Activated T-cell treated with anti-CD3 and anti-CD28 coated beads for 1 hour (primary cell): ENCODE measurements around the gene RGS5.
"Not testable (repeated sequence)": the region's sequence is repeated elsewhere in the genome, so short reads cannot be mapped to it uniquely, and the experiment has no call there.

ENCODE experiments used
- DNase-seq: peaks from one replicate; pipeline ENCODE4 v3.0.0-alpha.2; 2020; ENCODE audit warnings: low read depth

Gene RGS5

GRCh38 chr1:163202833-163203451 lies at the start of gene RGS5:
Gene RGS5 (minus strand): TSS chr1:163202916. CDS start chr1:163202835, 81 bp downstream.
- no peak for DNase-seq

DNA sequence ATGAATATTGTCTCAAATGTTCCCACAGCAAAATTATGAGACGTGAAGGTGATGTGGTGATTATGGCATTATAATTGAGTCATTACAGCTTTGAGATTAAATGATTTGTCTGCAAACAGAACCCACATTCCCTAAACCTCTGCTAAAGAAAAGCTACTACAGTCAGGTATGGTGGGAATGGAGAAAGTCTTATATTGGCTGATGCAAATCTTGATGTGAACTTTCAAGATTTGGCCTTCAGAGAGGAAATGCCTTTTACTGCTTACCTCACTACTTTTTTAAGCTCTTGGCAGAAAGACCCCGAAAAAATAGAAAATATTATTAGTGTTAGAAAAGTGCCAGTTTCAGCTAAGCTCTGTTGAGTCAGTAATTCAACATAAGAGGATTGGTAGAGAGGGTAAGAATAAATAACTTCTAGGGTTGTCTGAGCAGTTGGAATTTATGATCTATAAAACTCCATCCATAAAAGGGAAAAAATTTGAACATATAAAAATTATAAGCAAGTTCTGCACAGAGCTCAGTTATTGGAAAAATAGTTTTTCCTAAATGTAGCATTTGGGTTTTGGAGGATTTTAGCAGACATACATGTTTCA lies 47.8 kb upstream of the RGS5 start:
- no peak for DNase-seq

GRCh38 chr1:163248064-163248463 lies 45.3 kb upstream of the RGS5 start:
- no peak for DNase-seq

DNA sequence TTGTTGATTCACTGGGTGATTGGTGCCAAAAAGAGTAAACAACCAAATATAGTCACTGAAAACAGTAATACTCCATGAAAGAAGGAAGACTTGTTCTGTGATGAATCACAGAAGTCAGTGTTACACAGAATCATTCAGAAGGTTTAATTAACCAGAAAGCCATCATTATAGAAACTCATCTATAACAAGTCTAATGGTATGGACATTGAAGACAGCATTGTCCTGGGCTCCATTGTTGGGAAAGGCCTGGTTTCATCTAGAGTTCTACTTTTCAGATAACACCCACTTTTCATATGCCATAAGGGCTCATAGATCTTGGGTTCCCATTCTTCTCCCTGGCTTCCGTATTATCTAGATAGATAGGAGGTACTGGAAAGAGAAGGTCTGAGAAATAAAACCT lies 41.9 kb upstream of the RGS5 start:
- not testable (repeated sequence) for DNase-seq

- no peak for DNase-seq
Measured at GRCh38 chr1:163241746-163242145, 39.0 kb upstream of the RGS5 start.

- no peak for DNase-seq
Measured at GRCh38 chr1:163240705-163241104, 38.0 kb upstream of the RGS5 start.

DNA sequence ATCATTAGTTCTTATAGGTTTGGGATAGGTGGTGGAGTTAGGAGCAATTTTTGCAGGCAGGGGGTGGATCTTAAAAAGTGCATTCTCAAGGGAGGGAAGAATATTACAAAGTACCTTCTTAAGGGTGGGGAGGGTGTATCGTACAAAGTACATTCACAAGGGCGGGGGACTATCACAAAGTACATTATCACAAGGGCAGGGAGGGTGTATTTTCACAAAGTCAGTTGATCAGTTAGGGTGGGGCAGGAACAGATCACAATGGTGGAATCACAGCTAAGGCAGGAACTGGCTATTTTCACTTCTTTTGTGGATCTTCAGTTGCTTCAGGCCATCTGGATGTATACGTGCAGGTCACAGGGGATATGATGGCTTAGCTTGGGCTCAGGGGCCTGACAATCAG lies 30.9 kb upstream of the RGS5 start:
- DNase-seq: not testable (repeated sequence)

GRCh38 chr1:163231385-163231784 lies 28.7 kb upstream of the RGS5 start:
- DNase-seq: no peak

DNA sequence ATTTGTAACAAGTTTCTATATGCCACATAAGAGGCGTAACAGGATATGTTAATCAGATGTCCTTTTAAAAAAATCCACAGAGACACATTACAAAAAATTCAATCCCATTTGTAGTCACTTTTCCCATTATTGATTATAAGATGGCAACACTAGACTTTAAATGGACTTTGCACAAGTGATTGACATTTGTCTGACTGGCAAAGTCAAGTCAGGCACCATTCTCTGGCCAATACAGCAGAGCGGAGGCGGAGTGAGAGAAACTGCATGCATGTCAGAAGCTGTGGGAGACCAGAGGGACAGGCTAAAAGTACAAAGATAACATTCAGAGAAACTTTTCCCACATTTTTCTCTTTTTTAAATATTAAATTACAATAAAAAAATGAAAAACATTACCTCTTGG lies 28.1 kb upstream of the RGS5 start:
- DNase-seq: no peak

DNA sequence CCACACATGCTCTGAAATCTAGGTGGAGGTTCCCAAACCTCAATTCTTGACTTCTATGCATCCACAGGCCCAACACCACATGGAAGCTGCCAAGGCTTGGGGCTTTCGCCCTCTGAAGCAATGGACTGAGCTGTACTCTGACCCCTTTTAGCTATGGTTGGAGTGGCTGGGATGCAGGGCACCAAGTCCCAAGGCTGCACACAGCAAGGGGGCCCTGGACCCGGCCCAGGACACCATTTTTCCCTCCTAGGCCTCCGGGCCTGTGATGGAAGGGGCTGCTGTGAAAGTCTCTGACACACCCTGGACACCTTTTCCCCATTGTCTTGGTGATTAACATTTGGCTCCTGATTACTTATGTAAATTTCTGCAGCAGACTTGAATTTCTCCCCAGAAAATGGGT lies 25.6 kb upstream of the RGS5 start:
- DNase-seq: not testable (repeated sequence)

- no peak for DNase-seq
Measured at GRCh38 chr1:163227126-163227525, 24.4 kb upstream of the RGS5 start.

- no peak for DNase-seq
Measured at GRCh38 chr1:163213626-163214025, 10.9 kb upstream of the RGS5 start.

- no peak for DNase-seq
Measured at GRCh38 chr1:163211667-163212066, 9.0 kb upstream of the RGS5 start.

GRCh38 chr1:163205513-163205912 lies 2.8 kb upstream of the RGS5 start:
- DNase-seq: no peak

DNA sequence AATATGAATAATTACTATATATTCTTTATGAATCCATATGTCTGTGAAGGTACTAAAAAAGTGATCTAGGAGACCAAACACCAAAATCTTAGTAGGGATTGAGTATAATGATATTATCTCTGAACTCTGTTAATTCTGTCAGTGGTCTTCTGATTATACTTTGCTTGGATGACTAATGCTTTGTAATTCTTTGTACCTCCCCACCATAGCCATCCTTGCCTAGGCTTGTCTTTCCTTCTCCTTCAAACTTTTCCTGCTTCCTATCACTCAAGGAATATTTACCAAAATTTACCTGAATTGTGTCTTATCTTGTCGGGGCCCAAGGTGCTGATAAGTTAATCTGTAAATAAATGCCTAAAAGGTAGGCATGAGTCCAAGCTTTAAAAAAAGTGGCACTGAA lies 845 bp upstream of the RGS5 start:
- no peak for DNase-seq

DNA sequence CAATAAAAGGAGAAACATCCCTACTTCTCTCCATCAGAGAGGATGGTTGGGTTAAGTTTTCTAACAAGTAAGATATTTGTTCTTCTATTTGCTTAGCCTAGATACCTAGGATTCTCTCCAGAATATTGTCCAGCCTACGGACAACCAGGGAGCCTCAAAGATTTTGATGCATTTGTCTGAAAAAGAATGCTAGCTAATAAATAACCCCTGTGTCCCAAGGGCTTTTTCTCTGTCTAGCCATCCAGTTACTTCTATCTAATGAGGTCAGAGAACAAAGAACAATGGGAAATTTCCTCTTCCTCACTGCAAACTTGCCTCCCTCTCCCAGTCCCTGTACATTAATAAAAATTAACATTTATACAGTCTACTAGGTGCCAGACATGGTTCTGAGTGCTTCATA lies 810 bp downstream of the RGS5 start:
- DNase-seq: no peak

- no peak for DNase-seq
Measured at GRCh38 chr1:163197022-163197421, 5.7 kb downstream of the RGS5 start.

DNA sequence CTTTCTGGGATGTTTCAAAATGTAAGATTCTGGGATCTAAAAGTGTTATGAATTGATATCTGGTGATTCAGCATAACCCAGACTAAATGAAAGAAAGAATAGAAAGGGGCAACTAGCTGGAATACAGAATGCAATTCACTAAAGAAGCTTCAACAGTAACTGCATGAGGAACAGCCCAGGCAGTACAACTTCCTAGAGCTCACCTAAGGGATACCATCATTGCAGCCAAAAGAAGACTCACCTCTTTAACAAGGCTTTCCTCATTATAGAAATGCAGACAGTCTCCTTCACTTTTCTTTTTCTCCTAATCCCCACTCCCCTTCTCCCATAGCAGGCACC lies 6.3 kb downstream of the RGS5 start:
- DNase-seq: no peak

DNA sequence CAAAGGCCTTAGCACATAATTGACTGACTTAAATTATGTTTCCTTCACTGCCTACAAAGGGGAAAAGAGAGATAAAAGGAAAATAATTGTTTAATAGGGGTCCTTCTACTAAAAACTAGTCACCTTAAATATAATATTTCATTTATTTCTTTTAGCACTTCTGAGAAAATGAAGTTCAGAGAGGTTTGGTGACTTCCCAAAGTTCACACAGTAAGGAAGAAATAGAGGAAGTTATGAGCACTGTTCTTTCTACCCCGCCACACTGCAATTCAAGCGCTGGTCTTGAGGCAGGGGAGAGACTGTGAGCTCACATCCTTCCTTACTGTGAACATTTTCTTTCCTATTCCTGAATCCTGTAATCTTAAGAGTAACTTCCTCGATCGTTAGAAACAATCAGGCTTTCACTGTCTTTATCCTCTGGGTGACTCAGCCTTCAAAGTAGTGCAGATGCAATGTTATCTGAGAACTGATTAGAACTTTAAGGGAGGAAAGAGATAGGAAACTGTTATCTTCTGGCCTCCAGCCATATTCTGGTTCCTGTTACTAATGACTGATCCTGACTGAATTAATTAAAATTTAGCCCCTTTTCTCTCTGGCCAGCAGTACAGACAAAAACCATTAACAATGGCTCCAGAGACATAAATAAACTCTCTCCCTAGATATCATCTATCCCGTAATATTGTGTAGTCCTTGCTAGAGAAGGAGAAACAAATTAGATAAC lies 6.8 kb downstream of the RGS5 start:
- DNase-seq: no peak

- no peak for DNase-seq
Measured at GRCh38 chr1:163191301-163191700, 11.4 kb downstream of the RGS5 start.

DNA sequence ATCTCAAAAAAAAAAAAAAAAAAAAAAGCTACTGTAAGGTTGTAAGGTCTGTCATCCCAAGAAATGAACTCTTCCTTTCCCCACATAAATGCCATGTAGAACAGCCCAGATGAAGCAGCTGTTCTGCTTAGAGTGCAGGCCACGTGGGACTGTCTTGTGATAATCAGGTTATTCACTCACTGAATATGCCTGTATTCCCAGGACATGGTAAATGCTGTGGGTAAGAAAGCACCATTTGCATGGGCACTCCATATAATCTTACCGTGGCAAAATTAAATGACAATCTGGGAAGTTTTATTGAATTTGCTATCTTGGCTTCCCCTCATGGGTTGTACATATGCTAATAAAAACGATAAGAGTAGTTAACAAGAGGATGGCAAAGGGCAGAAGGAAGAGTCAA lies 13.8 kb downstream of the RGS5 start:
- no peak for DNase-seq

DNA sequence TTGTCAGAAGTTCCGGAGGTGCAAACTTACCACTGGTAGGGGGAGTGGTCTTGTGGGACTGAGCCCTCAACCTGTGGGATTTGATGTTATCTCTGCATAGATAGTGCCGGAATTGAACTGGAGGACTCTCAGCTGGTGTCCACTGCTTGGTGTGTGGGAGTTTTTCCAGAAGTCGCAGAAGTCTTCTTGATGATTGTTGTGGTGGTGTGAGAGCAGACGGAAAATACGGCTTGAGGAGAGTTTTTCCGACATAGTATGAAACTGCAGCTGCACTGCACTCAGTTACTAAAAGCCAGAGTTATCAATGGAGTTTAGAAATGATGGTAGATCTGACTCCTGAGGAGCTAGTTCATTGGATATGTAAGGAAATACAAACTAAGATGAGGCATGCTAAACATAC lies 14.9 kb downstream of the RGS5 start:
- DNase-seq: no peak

- no peak for DNase-seq
Measured at GRCh38 chr1:163186862-163187261, 15.9 kb downstream of the RGS5 start.
